Lower leg skin (tissue), 4 donors: ENCODE data around the gene GABRR1. TPM values are rescaled to one million over a fixed set of nuclear protein-coding genes. Genes with fewer than 3 reads are reported as not detected.

ENCODE experiments used
- DNase-seq, 2 donors: peaks; one replicate each; pipeline ENCODE4 v3.0.0-alpha.2; 2019; ENCODE audit warnings: low spot score in 2 of 2
- H3K4me3 ChIP-seq: fragments of 200-600 bp; sonication (generic); 2 replicates; pipeline ENCODE4 v1.5.1; 2017; ENCODE audit warnings: mild to moderate bottlenecking, low read depth; ENCODE audit not compliant: poor library complexity, severe bottlenecking
- CTCF ChIP-seq, 3 donors: fragments of 450-650 bp; IDR thresholded peaks; one replicate each; pipeline ENCODE4 v1.5.1; 2016; ENCODE audit warnings: antibody characterized with exemption in 3 of 3, mild to moderate bottlenecking in 3 of 3, moderate library complexity in 2 of 3
- POLR2A ChIP-seq, 2 donors: fragments of 450-650 bp; IDR thresholded peaks; one replicate each; pipeline ENCODE4 v1.6.1; 2016 to 2017; ENCODE audit warnings: antibody characterized with exemption in 2 of 2, mild to moderate bottlenecking in 1 of 2, moderate library complexity in 1 of 2
- WGBS, 2 donors: methylation state at CpG; one replicate each; pipeline ENCODE4 v1.1.5; 2018; 5-methylcytosine and 5-hydroxymethylcytosine counted together
- intact Hi-C: fragments of 100-400 bp; cut with DNase I; formaldehyde crosslinking; loops from one replicate; pipeline ENCODE4 v1.15.0; 2023; ENCODE audit warnings: low total_unique reads
- total RNA-seq, 4 donors: library from RNA; depleted of rRNA; stranded (reverse); fragments of >200 nt; gene quantifications; one replicate each; pipeline ENCODE4 v1.1.0, GENCODE V29; 2016

GABRR1 gene
- total RNA-seq, 4 donors from 2014 or later = 0.17 to 0.86 (median 0.39) TPM; not detected in 1

DNA sequence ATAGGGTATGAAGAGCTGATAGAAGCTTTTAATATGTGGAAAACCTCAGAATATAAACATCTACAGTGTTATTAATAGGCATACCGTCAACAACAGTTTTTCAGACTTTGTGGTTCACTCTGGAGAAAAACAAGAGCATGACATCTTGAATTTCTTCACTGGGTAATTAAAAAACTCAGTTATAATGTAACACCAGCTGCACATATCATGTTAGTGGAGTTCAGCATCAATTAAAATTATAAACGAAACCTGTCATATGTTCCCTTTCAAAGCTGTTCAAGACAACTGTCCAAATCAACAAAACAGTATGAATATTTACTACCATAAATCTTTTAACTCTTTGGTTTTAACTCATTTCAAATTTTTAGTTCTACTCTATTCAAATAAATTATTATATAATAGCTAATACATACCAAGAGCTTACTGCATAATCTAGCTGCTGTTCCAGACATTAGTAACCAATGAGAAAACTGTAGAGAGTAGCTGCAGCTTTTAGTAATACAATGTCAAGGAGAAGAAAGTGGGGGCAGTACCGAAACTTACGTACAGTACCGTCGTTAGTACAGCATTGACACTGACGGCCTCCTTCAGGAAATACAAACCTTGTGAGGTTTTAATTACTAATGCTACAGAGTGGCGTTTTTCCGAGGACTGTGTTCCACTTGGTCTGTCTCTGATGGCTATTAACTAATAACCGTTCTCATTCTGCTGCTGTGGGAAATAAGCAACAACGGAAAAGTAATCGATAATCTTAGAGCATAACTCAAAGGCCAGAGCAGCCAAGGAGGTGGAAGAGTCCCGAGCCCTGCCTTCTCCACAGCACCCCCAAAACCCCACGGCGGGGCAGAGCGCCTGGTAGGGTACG, 71.8 kb downstream of the GABRR1 start:
- H3K4me3 ChIP-seq = peak overlapping the region; percentile 67
- no peak for TF ChIP-seq POLR2A (IDR thresholded peaks at IDR 0.05)
- no peak for TF ChIP-seq CTCF (IDR thresholded peaks at IDR 0.05)
- WGBS, 2 donors = 5 to 7% methylated on average over 14 to 17 of the region's 17 CpGs
- DNase-seq = no peak
- intact Hi-C loops = no loop called here

DNA sequence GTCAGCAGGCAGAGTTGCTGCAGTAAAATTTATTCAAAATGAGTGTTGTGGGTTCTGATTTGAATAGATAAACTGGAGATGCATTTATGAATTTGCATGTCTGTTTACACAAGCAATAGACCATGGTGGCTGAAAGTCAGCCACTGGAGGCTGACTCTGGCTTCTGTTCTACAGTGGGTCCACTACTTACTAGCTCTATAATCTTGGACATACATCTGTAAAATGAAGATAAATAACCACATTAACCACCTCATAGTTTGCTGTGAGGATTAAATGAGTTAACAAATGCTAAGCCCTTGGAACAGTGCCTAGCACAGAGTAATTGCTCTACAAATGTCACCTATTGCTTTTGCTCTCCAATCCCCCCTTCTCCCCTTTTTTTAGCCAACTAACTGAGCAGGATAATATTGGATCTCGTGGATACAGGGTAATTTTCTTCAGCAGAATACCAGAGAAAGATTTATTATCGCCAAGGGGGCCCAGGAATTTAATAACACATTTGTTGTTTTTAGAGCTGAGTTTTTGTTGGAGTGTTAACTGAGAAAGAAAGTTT, 72.7 kb downstream of the GABRR1 start:
- intact Hi-C loops = no loop called here
- H3K4me3 ChIP-seq = no peak overlapping the region
- no peak for DNase-seq
- 54 to 65% methylated on average over 2 of the region's 2 CpGs for WGBS, 2 donors
- TF ChIP-seq CTCF (IDR thresholded peaks at IDR 0.05) (no peak), POLR2A (IDR thresholded peaks at IDR 0.05) (no peak)

DNA sequence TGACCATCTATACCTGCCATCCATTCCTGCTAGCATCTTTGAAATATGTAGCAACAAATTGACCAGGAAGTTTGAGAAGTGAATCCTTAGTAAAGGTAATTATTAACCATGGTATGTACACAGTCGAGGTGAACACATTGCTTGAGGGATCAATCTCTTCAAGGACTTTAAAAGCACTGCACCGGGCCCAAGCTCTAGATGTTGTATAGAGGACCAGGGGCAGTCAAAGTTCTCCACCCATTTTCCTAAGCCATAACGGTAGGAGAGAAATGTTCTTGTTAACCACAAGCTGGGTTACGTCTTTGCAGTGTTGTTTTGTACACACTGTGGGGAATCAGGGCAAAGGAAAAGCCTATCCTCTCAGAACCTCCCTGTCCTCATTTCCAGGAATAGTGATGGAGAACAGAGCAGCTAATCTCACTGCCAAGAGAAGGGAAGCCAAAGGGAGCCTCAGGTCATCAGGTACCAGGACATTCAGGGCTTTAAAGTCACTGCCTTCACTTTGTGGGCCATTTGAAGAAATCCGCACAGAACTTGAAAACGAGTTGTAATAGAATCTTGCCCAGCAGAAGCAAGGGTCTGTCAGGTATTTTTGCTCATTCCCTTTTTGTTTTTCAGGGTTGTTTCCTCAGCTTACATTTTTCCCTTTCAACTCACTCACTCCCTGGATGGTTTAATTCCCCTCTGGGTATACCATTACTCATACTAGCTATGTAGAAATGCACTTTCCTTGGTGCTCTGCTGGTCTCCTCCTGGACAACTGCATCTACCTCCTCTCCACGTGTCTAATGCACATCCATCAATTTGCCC, 76.6 kb downstream of the GABRR1 start:
- TF ChIP-seq POLR2A (IDR thresholded peaks at IDR 0.05) (no peak), CTCF (IDR thresholded peaks at IDR 0.05) (no peak)
- 76 to 77% methylated on average over 7 of the region's 7 CpGs for WGBS, 2 donors
- no peak overlapping the region for H3K4me3 ChIP-seq
- DNase-seq = no peak
- intact Hi-C loops = no loop called here

DNA sequence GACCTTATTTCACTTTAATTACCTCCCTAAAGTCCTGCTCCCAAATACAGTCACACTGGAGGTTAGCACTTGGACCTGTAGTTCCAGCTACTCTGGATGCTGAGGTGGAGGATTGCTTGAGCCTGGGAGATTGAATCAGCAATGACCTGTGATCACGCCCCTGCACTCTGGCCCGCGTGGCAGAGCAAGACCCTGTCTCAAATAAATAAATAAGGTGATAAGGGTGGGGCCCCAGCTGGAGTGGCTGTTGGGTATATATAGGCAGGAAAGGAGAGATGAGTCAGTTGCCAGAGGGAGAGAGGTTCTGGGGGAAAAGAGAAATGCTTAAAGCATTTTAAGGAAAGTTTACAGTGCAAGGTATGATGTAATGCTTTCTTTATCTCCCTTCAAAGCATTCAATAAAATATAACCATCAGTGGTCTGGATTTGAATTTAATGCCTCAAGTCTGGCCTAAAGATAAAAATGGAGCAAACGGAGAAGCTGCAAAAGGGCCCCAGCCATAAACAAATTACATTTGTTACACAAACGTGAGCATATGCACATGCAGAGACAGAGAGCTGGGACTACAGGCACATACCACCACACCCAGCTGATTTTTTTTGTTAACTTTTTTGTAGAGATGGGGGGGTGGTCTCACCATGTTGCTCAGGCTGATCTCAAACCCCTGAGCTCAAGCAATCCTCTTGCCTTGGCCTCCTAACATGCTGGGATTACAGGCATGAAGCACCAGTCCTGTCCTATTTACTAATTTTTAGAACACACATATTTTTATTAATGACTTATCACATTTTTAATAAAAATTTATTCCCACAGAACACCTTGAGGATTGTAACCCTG, 77.4 kb downstream of the GABRR1 start:
- no peak overlapping the region for H3K4me3 ChIP-seq
- intact Hi-C loops = no loop called here

More for the DNA sequence above, 77.4 kb downstream of the GABRR1 start:
- TF ChIP-seq CTCF (IDR thresholded peaks at IDR 0.05) (no peak), POLR2A (IDR thresholded peaks at IDR 0.05) (no peak)
- no peak for DNase-seq
- WGBS, 2 donors = 66 to 75% methylated on average over 5 of the region's 5 CpGs
